CD4-positive, alpha-beta T cell treated with Interleukin-17A for 1 hour (primary cell): ENCODE measurements around the gene DCUN1D2.
"Not testable (repeated sequence)": the region's sequence is repeated elsewhere in the genome, so short reads cannot be mapped to it uniquely, and the experiment has no call there.

ENCODE experiments used
- DNase-seq: peaks from one replicate; pipeline ENCODE4 v3.0.0-alpha.2; 2020

The DCUN1D2 gene

DNA sequence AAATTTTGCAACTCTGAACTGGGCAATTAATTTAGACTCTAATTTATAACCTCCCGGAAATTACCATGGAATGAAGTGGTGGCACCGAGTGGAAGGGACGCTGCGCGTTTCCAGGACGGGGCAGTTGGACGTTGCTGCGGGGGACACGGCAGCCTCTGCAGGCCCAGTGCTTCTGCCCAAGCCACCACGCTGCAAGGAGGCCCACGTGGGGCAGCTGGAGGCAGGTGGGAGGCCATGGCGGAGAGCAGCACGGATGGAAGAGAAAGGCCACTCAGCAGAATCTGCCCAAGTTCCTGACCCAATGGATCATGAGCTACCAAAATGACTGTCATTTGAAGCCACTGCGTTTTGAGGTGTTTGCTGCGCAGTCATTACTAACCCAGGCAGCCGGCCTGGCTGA is 26.0 kb downstream of the DCUN1D2 start:
- DNase-seq, result no peak

DNA sequence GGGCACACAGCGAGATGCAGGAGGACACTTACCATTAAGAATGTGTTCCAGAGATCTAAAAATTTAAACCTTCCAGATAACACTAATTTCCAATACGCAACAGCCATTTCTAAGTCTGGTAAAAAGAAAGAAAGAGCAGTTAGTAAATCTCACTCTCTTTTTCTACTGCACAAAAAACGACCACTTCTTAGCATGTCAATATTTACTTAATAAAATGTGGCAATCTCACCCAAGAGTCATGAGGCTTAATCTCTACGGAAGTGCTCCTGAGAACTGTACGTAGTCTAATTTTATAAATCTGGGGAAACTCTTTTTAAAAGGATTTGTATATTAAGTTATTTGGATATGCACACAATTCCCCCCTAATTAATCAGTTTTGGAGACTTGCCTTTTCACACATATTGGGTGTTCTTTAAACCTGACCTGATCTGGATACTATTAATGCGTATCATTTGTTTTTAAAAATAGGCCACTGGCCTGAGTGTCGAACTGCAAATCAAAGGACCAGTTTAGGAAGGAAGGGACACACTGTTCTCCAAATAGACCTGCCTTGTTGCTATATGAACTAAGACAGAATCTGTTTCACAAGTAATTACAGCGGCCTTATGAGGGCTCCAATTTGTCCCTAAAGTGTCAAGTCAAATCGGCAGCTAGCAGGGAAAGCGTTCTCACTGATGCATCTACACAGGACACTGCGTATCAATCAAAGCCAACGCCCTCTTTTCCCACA is 29.3 kb downstream of the DCUN1D2 start:
- no peak for DNase-seq

DNA sequence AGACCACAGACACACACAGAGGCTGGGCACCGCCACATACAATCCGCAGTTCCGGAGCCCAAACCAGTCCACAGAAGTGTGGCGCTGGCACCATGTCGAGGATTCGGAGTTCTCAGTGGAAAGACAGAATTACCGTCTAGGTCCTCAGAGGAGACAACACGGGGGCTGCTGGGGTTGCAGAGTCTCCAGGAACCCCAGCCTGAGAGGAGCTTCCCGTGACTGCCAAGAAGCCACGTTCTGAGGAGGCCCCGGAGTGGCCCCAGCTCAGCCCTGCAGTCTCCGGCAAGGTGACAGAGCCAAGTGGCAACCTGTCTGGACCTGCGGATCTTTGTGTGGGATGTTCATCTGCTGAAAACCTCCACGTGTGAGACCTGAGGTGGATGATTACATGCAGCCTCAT is 29.9 kb downstream of the DCUN1D2 start:
- DNase-seq, result no peak

DNA sequence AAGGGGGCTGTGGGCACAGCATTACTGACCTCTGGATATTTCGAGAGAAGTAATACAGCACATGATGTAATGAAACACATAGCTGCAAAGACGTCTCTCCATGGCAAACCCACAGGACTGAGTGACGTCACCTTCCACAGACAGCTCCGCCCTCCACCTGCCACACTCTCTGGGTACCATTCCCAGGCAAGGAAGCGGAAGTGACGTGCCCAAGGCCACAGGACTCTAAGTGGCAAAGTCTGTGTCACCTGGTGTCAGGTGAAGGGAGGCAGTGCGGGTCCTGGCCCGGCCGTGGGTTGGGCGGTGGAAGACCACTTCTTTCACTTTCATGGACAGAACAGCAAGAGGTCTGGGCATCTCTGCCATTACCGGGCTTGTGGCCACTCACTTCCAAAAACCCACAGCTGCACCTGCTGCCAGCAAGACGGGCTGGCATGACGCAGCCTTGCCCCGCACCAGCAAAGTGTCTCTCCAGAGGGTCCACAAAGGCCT is 30.4 kb downstream of the DCUN1D2 start:
- DNase-seq, result no peak

DNA sequence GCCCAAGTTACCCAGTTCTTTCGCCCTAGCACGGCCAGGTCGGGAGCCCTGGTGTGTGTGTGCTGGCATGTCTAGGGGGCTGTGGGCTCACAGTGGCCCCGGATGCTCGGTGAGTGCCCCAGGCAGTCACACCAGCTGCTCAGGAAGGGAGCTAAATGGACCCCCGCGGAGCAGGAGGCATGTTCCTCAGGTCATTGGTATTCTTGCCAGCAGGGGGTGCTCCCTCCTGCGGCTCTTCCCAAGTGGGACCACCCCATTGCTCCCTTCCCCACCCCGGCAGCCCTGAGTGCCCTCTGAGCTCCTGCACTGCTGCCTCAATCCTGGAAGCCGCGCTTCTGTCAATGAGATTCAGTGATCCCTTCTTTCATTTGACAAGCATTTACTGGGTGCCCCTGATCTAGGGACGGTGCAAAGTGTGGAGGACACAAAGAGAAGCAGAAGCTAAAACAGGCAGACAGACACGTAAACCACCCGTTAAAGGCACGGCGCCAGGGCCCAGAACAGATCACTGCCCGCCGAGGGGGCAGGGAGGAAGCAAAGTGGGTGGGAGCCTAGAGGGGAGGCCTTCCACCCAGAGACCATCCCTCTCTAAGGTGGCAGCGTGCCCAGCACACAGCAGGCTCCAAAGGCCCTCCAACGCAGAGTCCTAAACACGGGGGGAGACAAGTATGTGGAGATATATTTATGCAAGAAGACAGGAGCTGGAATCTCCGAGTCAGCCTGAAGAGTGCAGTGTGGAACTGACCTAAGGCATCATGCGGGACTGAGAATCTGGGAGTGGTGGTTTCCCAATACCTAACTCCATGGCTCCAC is 32.1 kb downstream of the DCUN1D2 start:
- DNase-seq, result no peak

DNA sequence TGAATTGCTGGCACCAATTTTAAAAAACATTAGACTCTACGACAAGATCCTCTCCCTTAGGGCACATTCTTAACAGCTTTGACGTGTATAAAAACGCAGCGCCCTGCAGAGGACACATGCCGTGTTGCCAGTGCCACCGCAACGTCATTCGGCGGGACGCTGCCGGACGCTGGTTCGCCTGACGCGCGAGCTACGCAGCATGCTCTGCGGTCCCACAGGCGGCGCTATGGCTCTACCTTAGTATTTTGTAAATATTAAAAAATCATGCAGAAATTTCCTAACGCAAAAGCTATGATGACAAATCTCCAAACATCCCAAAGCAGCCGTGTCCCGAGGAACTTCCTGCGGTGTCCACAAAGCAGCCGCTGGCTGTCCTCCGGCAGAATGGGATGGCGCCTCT is 33.0 kb downstream of the DCUN1D2 start:
- DNase-seq, result no peak

DNA sequence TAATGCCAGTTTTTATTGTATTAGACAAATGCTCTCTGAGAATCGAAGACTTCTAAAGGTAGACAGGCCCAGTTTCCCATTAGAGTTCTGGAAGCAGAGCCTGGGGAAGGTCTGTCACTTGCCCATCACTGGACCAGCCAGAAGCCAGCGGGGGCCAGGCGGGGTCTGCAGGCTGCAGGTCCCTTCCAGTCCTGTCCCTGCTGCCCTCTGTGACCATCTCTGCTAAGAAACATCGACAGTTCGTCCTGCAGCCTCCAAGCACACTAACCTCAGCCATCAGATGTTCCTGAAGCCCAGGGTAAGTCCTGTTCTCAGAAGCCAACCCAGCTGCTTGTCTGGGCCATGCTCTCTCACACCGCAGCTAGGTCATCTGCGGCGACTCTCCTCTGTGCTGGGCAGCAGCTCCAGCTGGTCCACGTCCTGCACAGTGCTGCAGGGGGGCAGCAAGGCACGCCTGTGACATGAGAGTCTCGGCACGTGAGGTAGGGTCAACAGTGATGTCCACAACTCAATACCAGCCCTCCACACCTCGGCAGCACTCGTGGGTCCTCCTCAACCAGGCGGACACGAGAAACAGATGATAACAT is 34.3 kb downstream of the DCUN1D2 start:
- DNase-seq, result no peak

DNA sequence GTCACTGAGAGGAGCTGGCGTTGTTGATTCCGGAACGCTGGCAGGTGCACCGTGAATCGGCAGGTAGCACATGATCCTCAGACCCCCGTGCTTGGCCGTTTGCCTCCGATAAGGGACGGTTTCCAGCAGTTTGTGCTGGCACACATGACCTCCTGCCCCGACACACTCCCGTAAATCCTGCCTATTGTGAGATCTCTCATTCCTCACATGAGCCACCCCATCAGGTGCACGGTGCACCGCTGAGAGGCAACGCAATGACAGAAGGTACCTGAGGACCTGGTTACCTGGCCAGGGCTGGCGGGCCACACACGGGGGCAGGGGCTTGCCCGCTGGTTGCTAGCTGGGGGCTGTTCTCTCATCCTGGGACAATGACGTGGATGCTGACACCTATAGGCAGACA is 35.1 kb downstream of the DCUN1D2 start:
- no peak for DNase-seq

DNA sequence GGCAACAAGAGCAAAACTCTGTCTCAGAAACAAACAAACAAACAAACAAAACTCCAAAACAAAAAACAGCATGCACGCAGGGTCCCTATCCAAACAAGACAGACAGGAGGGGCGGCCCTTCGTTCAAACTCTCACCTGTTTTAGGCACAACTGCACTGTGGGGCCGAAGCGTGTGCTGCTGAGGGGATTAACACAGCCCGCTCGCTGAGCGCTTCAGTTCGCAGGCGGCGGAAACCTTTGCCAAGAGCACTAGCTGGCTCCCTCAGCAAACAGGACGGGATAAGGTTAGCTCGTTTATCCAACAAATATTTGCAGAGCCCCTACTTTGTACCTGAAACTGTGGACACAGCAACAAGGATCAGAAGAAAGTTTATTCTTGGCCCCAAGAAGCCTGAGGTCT is 35.6 kb downstream of the DCUN1D2 start:
- no peak for DNase-seq

DNA sequence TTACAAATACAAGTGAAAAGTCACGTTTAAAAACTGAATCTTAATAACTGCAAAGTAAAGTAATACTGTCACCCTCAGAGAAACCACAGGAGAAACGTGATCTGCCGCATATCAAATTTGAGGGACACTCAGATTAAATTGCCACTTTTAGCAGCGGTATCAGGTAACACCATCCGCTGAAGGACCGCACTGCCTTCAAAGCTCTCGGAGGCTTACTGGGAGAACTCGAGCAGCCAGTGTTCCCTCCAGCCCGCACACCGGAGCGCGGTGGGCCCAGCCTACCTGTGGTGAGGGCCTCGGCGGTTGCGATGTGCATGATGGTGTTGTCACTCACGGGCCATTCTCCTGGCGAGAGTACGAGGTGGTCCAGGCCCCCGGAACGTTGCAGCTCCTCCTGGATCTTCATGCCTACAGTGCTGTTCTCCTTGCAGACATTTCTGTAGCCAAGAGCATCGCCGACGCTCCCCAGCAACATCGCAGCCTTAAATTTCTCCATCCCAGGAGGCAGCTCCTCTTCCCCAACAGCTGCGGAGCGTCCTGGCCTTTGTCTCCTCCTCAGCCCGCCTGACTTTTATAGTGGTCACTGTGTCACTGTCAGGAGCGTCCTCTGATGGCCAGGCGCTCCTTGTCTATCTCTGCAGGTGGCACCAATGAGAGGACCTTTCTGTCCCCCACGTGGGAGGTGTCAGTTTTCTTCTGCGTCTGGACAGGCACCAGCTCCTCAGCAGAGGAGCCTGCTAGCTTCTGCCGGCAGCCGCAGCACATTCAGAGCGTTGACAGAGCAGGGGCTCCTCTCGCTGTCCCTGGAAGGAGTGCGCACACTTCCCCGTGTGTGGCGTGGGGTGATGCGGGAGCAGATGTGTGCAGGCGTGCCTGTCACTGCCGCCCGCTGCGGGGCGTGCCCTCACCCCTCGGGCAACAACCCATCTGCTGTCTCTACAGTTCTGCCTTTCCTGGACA is 37.3 kb downstream of the DCUN1D2 start, which contains the start of gene ADPRHL1:
Gene ADPRHL1, minus strand, starts transcription at position 547 of the 960 bp plus-strand sequence. Its CDS starts 51 bp downstream, at position 496.
- DNase-seq, result no peak

DNA sequence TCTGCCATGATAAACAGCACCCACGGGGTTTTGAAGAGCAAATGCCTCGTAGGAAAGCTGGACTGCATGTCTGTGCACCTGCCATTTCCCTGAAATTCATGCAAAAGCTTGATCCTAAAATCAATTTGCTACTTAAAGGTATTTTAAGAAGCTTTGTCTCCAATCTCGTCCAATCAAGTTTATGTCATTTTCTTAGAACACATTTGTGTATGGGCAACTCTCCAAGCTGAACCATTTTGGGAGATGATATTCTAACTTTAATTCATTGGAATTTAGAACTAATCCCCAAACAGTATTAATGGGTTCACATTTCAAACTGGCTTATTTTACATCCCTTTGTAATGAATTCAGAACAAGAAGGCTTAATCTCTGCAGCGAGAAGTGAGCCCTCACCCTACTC is 38.0 kb downstream of the DCUN1D2 start:
- DNase-seq, result no peak

DNA sequence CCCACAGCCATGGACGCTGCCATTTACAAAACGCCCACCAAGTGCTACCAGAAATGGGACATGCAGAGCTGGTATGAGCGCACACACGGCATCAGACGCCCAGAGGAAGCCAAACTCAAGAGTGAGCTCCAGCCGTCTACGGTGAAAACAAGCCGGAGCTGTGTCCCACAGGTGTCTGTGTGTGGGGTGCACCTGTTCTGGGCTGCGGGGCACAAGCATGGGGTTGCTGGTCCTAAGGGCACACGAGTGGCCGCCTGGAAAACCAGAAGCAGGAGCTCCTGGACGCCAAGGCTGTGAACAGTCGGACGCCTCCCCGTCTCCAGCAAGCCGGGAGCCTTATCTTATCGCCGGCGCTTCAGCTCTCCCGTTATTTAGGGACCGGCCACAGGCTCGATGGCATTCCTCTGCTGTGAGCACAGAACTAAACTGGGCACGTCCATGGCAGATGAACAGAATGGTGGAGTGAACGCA is 38.5 kb downstream of the DCUN1D2 start:
- no peak for DNase-seq

DNA sequence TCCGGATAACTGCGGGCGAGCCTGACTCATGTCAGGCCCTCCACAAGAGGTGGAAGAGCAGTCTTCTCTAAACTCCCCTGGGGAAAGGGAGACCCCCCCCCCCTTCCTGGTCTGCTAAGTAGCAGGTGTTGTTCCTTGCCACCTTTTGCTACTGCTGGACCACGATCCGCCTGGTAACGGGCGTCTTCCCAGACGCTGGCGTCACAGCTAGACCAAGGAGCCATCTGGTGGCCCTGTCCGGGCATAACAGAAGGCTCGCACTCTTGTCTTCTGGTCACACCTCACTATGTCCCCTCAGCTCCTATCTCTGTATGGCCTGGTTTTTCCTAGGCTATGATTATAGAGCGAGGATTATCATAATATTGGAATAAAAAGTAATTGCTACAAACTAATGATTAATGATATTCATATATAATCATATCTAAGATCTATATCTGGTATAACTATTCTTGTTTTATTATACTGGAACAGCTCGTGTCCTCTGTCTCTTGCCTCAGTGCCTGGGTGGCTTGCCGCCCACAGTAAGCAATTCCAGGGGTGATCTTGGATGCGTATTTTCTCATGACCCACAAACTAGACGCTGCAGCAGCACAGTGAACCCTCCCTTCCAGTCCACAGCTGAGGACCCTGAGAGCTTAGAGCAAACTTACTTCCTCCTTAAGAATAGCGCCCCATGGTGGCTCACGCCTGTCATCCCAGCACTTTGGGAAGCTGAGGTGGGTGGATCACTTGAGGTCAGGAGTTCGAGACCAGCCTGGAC is 39.5 kb downstream of the DCUN1D2 start:
- DNase-seq, result not testable (repeated sequence)

DNA sequence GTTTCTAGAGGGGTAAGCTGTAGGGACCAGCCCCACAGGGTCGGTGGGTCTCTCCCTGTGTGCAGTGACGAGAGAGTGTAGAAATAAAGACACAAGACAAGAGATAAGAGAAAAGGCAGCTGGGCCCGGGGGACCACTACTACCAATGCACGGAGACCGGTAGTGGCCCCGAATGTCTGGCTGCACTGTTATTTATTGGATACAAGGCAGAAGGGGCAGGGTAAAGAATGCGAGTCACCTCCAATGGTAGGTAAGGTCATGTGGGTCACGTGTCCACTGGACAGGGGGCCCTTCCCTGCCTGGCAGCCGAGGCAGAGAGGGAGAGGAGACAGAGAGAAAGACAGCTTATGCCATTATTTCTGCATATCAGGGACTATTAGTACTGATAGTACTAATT is 40.2 kb downstream of the DCUN1D2 start:
- not testable (repeated sequence) for DNase-seq

DNA sequence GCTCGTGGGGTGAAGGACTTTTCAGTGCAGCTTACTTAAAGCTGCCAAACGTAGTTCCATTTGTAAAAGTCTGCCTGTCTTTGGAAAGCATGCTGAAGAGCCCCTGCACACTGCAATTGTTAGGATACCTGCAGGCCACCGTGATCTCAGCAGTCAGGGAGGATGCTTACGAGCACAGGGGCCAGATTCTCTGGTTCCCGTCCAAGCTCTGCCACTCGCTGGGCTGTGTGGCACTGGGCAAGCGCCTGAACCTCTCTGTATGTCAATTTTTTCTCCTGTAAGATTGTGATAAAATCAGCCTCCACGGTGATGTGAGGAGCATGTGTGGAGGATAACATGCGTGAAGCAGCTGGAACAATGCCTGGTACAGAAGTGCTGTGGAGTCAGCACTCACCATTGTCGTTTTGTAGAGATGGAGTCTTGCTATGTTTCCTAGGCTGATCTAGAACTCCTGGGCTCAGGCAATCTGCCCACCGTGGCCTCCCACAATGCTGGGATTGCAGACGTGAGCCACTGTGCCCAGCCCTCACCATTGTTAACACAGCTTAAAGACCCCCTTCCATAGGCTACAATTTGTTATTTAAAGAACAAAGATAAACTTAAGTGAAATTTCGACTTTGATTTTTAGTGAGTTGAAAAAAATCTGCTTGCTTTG is 40.7 kb downstream of the DCUN1D2 start:
- no peak for DNase-seq

DNA sequence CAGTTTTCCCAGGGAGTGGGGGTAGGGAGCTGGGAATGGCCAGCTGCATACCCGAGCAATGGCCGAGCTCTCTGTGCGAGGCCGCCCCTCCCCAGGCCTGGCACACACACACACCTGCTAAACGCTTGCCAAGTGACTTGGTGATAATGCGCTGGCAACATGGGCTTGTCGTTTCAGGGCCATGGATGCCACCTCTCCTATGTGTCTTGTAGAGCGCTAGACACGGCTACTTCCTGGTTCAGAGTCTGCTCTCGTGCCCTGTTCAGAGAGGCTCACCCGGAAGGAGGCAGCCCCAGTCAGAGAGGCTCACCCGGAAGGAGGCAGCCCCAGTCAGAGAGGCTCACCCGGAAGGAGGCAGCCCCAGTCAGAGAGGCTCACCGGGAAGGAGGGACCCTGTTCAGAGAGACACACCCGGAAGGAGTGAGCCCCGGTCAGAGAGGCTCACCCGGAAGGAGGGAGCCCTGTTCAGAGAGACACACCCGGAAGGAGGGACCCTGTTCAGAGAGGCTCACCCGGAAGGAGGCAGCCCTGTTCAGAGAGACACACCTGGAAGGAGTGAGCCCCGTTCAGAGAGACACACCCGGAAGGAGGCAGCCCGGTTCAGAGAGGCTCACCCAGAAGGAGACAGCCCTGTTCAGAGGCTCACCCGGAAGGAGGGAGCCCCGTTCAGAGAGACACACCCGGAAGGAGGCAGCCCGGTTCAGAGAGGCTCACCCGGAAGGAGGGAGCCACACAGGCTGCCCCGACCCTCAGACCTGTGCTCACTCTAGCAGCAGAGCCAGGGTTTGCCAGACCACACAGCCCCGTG is 41.4 kb downstream of the DCUN1D2 start:
- DNase-seq, result peak; percentile 68

DNA sequence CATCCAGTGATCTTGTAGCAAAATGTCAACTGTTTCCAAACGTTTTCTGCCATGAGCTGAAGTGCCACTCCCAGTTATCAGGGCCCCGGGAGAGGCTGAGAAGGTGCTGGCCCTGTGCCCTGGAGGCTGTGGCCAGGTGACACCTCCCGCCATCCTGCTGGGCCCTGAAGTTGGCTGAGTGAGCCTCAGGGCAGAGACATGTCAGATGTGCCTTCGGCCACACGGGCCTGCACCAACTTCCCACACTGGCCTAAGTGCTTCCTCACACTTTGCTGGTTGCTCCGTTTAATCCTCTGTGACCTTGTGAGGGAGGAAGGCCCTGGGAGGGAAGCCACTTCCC is 42.0 kb downstream of the DCUN1D2 start:
- no peak for DNase-seq

DNA sequence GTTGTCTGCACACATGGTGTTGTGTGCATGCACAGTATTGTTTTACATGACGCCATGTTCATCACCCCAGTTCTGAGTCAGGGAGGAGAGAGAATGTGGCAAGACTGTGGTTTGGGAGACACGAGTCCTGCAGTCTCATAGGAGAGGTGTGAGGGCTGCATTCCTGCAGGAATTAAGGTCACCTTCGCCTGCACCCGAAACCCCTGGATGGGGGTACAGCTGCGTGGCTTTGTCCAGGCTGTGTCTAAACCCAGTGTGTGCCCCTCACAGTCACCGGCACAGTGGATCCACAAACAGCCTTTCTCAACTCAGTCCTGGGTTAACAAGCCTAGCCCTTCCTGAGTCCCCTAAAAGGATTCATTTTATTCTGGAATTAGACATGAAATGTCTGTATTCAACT is 42.9 kb downstream of the DCUN1D2 start:
- no peak for DNase-seq

DNA sequence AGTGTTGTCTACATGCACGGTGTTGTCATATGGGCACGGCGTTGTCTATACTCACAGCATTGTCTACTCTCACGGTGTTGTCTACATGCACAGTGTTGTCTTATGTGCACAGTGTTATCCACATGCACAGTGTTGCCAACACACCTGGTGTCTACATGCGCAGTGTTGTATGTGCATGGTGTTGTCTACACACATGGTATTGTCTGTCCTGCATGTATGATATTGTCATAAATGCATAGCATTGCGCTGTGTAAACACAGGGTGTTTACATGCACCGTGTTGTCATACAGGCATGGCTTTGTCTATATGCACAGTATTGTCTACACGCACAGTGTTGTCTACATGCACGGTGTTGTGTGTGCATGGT is 44.0 kb downstream of the DCUN1D2 start:
- no peak for DNase-seq

DNA sequence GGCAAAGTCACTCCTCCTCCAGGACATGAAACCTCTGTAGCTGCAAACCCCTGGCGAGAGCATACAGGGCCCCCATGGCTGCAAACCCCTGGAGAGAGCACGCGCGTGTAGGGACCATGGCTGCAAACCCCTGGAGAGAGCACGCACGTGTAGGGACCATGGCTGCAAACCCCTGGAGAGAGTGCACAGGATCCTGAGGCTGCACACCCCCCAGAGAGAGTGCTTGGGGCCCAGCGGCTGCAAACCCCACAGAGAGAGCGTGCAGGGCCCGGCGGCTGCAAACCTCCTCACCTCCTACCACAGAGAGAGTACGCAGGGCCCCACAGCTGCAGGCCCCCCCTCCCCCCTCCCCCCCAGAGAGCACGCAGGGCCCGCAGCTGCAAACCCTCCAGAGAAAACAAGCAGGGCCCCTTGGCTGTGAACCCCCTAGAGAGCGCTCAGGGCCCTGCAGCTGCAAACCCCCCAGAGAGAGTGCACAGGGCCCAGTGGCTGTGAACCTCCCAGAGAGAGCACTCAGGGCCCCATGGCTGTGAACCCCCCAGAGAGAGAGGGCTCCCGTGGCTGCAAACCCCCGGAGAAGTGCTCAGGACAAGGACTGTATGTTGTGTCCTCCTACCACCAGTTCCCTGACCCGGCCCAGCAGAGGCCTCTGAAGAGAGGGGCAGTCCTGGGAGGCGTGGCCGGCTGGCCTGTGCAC is 44.6 kb downstream of the DCUN1D2 start:
- DNase-seq, result no peak
